HPDE6-E6E7 (cell line): Measurements from ENCODE around the gene COX14.
"Not testable (repeated sequence)": the region's sequence is repeated elsewhere in the genome, so short reads cannot be mapped to it uniquely, and the experiment has no call there.

Source experiments
- DNase-seq: peaks from one replicate; pipeline ENCODE4 v3.0.0; 2011; ENCODE audit warnings: missing footprints; ENCODE audit errors: extremely low spot score

Gene COX14

DNA sequence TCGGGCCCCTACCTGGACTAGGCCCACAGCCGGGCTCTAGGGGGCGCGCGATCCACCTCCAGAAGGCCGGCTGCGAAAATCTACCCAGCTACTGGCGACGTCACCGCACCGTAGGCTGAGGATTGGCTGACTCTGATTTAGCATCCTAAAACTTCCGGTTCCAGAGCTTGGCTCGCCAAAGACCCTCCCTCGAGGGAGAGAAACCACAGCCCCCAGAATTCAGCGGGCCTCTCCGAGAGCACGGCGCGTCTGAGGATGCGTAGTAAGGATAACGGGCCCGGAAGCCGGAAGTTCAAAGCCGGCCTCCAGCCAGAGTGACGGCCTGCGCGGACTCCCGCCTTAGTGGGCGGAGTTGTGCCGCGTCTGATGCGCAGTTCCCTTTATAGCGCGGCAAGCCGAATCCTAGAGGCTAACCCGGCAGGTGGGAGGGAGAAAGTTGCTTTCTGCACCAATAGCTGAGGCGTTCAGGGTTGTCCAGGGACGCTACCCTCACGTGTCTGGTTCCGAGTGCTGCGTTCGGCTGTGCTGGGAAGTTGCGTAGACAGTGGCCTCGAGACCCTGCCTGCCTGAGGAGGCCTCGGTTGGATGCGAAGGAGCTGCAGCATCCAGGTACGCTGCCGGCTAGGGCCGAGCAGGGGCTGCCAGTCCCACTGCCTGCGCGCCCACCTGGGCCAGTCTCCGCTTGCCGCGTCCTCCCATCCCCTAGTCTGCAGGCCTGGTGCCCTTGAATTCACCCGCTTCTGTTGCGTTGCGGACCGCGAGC, at the start of gene COX14:
COX14 (plus strand) TSS at position 544 of the 763 bp plus-strand sequence. CDS start 7,808 bp downstream, outside the sequence.
- peak; percentile 97 for DNase-seq

DNA sequence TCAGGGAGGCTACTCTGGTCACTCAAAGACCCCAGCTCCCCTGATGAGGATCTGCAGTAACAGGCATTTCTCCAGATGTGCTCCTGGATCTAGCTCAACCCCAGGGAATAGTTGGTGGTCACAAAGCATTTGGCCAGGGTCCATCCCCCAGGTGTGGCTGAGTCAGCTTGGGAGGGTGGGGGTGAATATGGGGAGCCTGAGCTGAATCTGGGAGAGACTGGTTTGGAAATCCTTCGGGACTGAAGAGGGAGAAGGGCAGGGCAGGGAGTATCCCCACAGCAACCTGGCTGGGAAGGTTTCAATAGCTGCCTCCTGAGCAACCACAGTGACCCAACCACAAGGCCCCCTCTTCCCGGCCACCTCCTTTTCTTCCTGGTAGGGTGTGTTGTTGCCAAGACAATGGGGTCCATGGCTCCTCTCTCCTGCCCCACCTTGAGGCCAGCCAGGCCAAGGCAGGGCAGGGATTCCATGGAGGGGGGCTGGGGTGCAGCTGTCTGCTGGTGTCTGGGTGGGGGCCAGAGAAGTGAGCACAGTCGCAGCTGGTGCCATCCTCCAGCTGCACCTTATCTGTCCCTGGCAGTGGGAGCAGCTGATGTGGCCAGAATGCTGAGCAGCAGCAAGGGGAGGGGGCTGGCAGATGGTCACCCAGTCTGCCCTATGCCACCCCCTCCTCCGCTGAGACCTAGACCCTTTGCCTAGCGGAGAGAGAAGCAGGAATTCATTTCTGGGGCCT, 49.1 kb upstream of the COX14 start:
- DNase-seq: no peak

DNA sequence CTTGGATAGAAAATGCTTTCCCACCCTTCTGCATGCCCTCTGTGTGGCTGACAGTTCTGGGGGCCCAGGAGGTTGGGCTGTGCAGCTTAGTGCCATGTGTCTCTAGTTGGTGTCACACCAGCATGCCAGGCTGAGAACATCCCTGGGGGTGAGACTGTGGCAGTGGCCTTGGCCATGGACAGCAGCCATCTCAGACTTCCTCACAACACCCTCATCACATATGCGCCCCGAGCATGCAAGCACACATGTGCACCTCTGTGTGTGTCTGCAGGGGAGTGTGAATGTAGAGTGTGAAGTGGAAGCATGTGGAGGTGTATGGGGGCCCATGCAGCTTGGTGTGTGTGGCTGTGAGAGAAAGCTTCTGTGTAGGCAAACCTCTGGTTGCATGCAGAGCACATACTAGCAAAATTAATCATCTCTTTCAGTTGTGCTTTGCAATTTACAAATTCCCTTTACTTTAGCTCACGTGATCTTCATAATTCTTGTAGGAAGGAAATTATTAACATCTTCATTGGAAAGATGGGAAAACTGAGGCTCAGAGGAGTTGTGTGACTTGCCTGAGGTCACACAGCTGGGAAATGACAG, 46.2 kb upstream of the COX14 start:
- DNase-seq: no peak

DNA sequence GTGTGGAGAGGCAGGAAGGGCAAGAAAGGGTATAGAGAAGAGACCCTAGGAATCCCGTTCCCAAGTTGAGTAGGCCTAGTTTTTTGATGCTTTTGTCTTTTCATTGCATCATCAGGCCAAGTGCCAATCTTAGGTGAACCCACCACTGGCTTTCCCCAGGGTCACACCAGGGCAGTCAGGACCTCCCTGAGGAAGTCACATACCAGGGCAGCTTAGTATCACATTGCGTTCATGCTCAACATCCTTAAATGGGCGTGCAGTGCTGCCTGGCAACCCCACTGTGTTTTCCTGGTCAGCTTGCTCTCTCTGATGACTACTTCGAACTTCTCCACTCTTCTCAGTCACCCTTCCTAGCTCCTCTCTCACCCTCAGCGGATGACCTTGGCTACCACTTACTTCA, 45.6 kb upstream of the COX14 start:
- DNase-seq: no peak

DNA sequence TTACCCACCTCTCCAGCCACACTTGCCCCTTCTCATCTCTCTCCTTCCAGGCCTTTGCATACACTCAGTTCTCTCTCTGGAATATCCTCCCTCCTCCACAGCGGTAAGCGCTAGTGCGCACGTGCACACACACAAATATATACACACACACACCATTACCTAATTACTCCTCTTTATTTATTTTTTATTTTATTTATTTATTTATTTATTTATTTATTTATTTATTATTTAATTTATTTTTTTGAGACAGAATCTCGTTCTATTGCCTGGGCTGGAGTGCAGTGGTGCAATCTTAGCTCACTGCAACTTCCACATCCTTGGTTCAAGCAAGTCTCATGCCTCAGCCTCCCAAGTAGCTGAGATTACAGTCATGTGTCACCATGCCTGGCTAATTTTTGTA, 43.0 kb upstream of the COX14 start:
- DNase-seq: no peak

DNA sequence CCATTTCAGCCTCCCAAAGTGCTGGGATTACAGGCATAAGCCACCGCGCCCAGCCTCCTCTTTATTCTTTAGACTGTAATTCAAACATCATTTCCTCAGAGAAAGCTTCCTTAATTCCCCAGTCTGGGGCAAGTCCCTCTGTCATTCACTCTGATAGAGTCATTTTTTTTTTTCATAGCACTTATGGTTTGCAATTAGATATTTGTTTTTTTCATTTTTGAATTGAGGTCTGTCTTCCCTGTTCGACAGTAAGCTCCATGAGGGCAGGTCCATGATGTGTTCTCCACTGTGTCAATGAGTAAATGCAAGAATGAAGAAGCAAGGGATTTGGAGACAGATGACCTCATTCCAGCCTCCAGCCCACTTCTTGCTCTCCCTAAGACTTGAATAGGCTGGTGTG, 42.5 kb upstream of the COX14 start:
- no peak for DNase-seq

DNA sequence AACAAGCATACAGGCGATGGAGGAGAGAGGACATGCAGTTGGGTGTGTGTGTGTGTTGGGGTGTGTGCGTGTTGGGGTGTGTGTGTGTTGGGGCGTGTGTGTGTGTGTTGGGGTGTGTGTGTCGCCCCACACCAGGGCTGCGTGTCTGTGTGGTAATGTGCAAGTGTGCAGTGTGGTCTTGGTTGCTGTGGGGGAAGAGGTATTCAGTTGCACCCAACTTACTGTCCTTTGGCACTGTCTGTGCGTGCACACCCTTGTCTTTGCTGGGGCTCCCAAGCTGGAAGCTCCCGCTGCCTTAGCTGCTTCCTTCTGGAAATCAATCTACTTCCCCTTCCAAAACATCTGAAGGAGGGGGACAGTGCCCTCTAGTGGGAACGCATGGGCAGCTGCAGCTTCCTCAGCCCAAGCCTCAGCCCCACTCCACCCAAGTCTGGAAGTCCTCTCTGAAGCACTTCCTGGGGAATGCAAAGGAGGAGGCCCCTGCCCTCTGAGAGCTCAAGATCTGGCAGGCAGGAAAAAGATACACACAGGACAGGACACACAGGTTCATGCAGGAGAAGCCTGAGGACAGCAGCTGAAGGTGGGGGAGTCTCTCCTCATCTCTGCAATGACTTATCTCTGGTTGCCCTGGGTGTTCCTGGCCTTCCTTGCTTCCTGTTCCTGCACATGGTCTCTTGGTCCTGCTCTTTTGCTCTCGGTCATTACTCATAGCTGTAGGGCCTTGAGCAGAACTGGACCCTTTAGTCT, 41.5 kb upstream of the COX14 start:
- DNase-seq: peak; percentile 73

DNA sequence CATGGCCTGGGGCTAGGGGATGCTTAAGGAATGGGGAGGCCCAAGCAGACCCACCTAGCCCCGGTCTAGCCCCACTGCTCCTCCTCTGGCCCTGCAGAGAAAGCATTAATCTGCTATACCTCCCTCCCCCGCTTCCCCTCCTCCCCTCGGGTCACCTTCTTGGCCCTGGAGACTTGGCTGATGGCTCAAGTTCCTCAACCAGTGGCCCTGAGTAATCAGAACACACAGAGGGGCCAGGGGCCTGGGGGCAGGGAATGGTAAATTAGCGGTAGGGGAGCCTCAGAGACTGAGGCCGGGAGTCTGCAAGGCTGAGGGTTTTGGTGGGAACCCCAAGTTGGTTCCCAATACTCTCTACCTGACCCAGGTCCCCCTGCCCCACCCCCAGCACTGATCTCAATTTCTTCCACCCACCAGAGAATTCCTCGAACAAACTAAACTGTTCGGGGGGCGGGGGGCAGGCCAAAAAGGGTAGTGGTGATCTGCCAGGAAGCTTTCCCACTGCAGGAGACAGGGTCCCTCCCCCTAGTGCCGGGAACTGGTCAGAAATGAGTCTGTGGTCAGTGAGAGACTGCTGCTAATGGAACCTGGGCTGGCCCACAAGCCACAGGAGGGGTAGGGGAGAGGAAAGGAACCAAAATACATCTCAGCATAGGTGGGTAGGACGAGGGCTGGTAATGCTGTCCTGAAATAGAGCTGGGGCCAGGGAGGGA, 39.7 kb upstream of the COX14 start:
- DNase-seq: no peak

DNA sequence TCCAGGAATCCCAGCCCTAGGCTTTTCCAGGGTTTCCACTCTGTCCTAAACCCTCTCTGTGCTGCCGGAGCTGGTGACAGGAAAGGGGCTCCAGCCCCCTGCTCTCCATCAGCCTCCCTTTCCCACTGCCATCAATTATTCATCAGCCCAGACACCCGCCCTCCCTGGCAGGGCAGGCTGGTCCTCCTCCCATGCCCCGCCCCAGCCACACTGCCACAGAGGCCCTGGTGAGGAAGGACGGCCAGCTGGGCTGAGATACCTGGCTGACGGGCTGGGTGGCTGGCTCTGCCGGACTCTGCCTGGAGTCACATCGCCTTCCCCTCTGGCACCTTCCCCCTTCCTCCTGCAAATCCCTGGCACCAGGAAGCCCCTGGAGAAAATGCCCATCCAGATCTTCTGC, 38.8 kb upstream of the COX14 start:
- no peak for DNase-seq

DNA sequence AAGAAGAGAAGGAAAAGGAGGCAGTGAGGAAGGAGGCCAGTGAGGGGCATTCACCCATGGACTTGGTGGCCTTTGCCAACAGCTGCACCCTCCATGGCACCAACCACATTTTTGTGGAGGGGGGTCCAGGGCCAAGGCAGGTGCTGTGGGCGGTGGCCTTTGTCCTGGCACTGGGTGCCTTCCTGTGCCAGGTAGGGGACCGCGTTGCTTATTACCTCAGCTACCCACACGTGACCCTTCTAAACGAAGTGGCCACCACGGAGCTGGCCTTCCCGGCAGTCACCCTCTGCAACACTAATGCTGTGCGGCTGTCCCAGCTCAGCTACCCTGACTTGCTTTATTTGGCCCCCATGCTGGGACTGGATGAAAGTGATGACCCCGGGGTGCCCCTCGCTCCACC, 38.3 kb upstream of the COX14 start:
- no peak for DNase-seq

DNA sequence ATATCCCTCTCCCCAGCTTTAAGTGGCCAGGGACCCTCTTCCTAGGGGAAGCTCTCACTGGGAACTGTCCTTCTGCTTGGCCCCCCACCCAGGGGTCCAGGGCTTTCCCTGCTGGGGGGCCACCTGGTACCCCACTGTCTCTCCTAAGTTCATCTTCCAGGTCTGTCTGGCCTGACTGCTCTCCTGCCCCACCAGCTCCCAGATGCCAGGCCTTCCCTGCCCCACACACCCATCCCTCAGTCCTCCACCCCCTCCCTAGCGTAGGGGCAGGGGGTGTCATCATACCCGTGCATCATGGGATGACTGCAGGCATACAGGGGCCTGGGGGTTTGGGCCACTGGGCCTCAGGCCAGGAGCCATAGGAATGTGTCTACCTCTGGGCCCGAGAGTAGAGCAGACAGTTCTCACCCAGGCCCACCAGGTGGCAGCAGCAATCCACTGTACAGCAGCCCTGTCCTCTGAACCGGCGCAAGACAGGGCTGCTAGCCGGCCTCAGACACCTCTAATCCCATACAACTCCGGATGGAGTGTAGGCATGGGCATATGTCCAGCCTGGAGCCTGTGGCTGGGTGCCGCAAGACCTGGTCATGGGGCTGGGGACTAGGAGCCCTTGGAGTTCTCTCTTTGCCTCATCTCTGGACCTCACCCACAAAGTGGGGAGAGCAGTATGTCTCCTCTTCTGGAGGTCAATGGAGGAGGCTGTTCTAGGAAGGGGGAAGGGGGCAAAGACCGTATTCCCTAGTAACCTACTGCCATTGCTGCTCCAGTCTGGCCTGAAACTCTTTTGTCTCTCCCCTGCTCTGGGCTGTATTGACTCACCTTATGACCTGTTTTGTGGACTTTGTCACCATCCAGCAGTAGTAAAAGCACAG, 36.9 kb upstream of the COX14 start:
- DNase-seq: peak; percentile 73

DNA sequence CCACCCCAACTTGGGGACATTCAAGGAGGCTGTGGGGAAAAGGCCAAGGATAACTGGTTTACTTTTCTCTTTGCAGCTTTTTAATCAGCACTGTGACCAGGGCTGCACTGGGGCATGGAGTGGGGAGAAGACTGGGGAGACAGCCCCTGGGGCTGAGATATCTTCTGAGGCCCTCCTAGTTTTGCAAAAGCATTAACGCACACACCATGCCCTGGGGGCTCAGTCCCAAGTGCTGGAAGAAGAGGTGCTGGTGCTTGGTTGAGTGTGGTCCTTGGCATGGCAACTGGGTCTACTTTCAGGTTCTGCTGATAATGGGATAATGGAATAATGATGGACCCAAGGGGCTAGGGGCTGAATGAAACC, 36.2 kb upstream of the COX14 start:
- DNase-seq: no peak

DNA sequence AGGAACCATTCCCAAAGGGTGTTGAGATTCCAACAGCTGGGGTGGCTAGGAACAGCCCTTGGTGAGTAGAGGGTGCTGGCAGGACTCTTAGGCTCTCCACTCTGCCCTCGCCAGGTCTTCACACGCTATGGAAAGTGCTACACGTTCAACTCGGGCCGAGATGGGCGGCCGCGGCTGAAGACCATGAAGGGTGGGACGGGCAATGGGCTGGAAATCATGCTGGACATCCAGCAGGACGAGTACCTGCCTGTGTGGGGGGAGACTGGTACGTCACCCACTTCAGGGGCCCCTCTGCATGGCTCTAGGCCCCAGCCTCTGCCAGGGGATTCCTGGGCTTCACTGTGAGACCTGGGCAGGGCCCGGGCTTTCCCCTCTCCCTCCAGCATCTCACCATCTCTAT, 34.9 kb upstream of the COX14 start:
- DNase-seq: no peak

DNA sequence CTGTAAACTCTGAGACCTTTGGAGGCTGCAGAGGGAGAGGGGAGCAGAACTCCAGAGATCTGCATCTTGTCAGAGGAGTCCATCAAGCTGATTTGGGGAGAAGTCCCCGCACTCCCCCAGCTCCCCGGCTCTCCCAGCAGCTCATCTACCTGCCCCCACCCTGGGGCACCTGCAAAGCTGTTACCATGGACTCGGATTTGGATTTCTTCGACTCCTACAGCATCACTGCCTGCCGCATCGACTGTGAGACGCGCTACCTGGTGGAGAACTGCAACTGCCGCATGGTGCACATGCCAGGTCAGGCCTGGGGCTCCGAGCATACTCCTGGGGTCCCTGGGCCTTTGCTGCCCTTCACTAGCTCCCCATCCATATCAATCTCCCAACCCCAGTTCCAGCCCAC, 33.8 kb upstream of the COX14 start:
- no peak for DNase-seq

DNA sequence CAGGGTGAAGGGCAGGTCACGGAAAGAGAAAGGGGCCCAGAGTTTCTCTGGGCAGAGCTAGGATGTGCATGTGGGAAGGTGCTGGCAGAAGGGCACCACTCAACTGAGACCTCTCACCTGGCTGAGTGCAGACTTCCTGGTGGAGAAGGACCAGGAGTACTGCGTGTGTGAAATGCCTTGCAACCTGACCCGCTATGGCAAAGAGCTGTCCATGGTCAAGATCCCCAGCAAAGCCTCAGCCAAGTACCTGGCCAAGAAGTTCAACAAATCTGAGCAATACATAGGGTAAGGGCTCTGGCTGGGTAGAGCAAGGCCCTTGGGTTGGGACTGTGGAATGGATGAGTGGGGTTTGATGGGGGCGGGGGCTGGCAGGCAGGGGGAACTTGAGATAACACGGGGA, 32.3 kb upstream of the COX14 start:
- no peak for DNase-seq

DNA sequence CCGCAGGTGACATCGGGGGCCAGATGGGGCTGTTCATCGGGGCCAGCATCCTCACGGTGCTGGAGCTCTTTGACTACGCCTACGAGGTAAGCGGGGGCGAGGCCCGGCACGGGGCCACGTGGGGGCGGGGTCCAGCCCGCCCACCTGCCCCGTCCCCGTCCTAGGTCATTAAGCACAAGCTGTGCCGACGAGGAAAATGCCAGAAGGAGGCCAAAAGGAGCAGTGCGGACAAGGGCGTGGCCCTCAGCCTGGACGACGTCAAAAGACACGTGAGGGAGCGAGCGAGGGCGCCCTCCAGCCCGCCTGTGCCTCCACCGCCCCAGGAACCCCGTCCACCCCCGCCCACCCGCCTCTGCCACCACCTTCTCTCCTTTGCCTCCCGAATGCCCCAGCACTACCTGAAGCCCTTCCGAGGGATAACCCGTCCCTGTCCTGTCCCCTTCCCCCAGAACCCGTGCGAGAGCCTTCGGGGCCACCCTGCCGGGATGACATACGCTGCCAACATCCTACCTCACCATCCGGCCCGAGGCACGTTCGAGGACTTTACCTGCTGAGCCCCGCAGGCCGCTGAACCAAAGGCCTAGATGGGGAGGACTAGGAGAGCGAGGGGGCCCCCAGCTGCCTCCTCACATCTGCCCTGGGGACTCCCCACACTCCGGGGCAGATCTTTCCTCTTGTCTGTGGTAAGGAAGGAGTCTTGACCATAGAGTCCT, 30.8 kb upstream of the COX14 start:
- DNase-seq: no peak

DNA sequence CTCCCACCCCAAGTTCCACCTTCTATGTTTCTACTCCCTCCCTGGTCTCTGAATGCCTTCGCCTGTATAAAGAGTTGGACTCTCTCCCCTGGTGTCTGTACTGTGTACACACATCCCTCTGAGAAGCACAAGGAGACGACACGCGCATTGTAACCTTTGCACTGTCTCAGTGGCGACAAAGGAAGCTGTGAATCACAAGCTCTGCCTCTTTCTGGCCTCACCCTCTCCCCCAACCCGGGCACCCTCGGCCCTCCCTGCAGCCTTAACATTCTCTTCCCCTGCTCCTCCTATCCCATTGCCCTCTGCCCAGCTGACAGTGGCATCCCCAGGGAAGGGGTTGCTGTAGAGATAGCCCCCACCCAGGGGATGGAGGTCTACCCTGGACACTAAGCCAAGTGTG, 29.4 kb upstream of the COX14 start:
- no peak for DNase-seq

DNA sequence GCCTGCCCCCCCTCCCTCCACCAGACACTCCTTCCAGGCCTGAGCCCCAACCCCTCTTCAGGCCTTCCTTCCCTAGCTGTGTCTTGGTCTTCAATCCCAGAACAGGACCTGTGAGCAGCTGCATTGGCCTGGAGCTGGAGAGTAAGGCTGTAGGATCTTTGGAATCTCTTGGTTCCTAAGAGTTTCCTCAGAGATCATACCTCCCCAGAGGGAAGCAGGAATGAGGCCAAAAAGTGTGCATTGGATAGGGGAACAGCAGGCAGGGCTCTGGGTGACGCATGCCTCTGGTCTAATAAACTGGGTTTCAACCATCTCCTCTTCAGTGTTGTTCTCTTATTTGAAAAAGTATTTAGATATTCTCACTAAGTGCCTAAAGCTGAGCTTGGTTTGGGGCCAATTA, 28.7 kb upstream of the COX14 start:
- DNase-seq: no peak

DNA sequence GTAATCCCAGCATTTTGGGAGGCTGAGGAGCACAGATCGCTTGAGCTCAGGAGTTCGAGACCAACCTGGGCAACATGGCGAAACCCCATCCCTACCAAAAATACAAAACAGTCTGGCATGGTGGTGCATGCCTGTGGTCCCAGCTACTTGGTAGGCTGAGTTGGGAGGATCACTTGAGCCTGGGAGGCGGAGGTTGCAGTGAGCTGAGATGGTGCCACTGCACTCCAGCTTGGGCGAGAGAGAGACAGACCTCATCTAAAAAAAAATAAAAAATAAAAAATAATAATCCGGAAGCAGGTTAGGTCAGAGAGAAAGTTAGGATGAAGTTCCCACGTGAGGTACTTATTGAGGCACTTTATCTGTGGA, 27.6 kb upstream of the COX14 start:
- not testable (repeated sequence) for DNase-seq
